NCI-H1105 (cell line): ENCODE data around the gene CHKB.
"Not testable (repeated sequence)": the region's sequence is repeated elsewhere in the genome, so short reads cannot be mapped to it uniquely, and the experiment has no call there.

Source experiments
- DNase-seq: peaks from one replicate; lab custom pipeline; 2025; lab: John Stamatoyannopoulos, UW

CHKB gene

GRCh38 chr22:50612168-50612527, 29.5 kb upstream of the CHKB start:
- no peak for DNase-seq

- no peak for DNase-seq
Measured at GRCh38 chr22:50611341-50612060, 28.9 kb upstream of the CHKB start.

GRCh38 chr22:50610581-50610980, 27.9 kb upstream of the CHKB start:
- no peak for DNase-seq

- no peak for DNase-seq
Measured at GRCh38 chr22:50610041-50610451, 27.4 kb upstream of the CHKB start.

- DNase-seq, result no peak
Measured at GRCh38 chr22:50609599-50609998, 26.9 kb upstream of the CHKB start.

GRCh38 chr22:50608996-50609395, 26.3 kb upstream of the CHKB start:
- DNase-seq, result no peak

GRCh38 chr22:50608058-50608840, 25.6 kb upstream of the CHKB start:
- DNase-seq, result not testable (repeated sequence)

- DNase-seq, result no peak
Measured at GRCh38 chr22:50607659-50608020, 25.0 kb upstream of the CHKB start.

GRCh38 chr22:50606946-50607658, 24.5 kb upstream of the CHKB start:
- no peak for DNase-seq

- DNase-seq, result no peak
Measured at GRCh38 chr22:50606165-50606945, 23.7 kb upstream of the CHKB start.

- DNase-seq, result no peak
Measured at GRCh38 chr22:50605613-50606074, 23.0 kb upstream of the CHKB start.

- no peak for DNase-seq
Measured at GRCh38 chr22:50605002-50605612, 22.5 kb upstream of the CHKB start.

GRCh38 chr22:50604256-50605001, 21.8 kb upstream of the CHKB start:
- no peak for DNase-seq

GRCh38 chr22:50603511-50604255, 21.0 kb upstream of the CHKB start:
- DNase-seq, result no peak

GRCh38 chr22:50602338-50602700, 19.7 kb upstream of the CHKB start:
- no peak for DNase-seq

GRCh38 chr22:50601669-50602337, 19.2 kb upstream of the CHKB start:
- no peak for DNase-seq

GRCh38 chr22:50600967-50601668, 18.5 kb upstream of the CHKB start:
- no peak for DNase-seq

GRCh38 chr22:50600538-50600937, 17.9 kb upstream of the CHKB start, which contains the start of gene MAPK8IP2:
MAPK8IP2 (plus strand) TSS chr22:50600793; CDS start chr22:50600819, 26 bp downstream.
- peak; percentile 33 for DNase-seq
